GM12865 (cell line): ENCODE results near the gene AGTRAP.

Source experiments
- DNase-seq: peaks from one replicate; pipeline ENCODE4 v3.0.0; 2010; ENCODE audit warnings: low read depth
- H3K4me3 ChIP-seq: 2 replicates; pipeline ENCODE4 v1.5.1; 2011; ENCODE audit warnings: mild to moderate bottlenecking, low read depth, low read length, control low read depth
- CTCF ChIP-seq: IDR thresholded peaks from 2 replicates; pipeline ENCODE4 v1.5.1; 2011; ENCODE audit warnings: low read length, control low read depth, low read depth, inconsistent platforms; ENCODE audit not compliant: insufficient read depth; ENCODE audit errors: missing control alignments

AGTRAP gene

GRCh38 chr1:11728126-11728806, 7.7 kb upstream of the AGTRAP start:
- DNase-seq = no peak
- TF ChIP-seq CTCF = no peak
- no peak overlapping the region for H3K4me3 ChIP-seq

- TF ChIP-seq CTCF = no peak
- H3K4me3 ChIP-seq = no peak overlapping the region
- DNase-seq = no peak
These were observed 6.8 kb upstream of the AGTRAP start for GRCh38 chr1:11729155-11729497.

- H3K4me3 ChIP-seq = no peak overlapping the region
- no peak for DNase-seq
- no peak for TF ChIP-seq CTCF
These were observed 6.2 kb upstream of the AGTRAP start for GRCh38 chr1:11729498-11730428.

GRCh38 chr1:11730429-11730891, 5.5 kb upstream of the AGTRAP start:
- DNase-seq = peak; percentile 63
- no peak for TF ChIP-seq CTCF
- no peak overlapping the region for H3K4me3 ChIP-seq

- no peak for DNase-seq
- H3K4me3 ChIP-seq = no peak overlapping the region
- no peak for TF ChIP-seq CTCF
These were observed 4.1 kb upstream of the AGTRAP start for GRCh38 chr1:11731691-11732283.

GRCh38 chr1:11733306-11733705, 2.6 kb upstream of the AGTRAP start:
- no peak for DNase-seq
- no peak for TF ChIP-seq CTCF

More at GRCh38 chr1:11733306-11733705, 2.6 kb upstream of the AGTRAP start:
- H3K4me3 ChIP-seq = no peak overlapping the region
